Measurements from ENCODE around the gene DDO.
"Not testable (repeated sequence)": the region's sequence is repeated elsewhere in the genome, so short reads cannot be mapped to it uniquely, and the experiment has no call there.

Gene DDO

GRCh38 chr6:110368284-110368683, 47.1 kb downstream of the DDO start:
- no peak for DNase-seq (ENCODE audit: low read depth, low spot score)

DNA sequence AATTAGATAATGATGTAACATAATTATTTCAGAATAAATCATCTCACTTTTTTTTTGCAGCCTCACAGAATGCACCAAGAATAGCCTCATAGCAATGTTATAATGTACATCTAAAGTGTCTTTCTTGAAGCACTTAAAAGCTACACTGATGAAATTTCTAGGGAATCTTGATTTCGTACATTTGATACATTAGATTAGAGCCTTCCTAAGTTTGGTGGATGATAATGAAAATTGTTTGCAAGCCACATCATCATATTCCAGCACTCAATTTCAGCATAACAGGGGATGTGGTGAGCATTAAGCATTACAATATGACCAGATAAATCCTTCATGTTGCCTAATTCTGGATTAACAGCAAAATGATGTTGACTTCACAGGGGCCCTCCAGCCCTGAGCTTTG, 47.5 kb downstream of the DDO start:
- no peak for DNase-seq (ENCODE audit: low read depth, low spot score)

DNA sequence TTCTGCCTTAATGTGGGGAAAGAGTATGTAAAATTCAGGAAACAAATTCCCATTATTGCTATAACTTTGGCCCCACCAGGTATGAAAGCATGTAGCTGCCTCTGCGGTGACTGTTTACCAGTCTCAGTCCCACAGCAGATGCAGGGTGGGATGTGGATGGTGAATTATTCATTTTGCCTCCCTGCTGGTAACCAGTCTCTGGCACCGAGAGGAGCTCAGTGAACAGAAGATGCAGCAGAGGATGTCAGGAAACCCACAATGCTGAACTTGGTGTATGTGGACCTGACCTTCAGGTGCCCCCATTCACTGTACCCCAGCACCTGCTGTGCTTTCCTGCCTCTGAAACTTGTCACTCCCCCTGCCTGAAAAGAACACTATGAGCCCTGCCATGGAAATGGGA, 48.4 kb downstream of the DDO start:
- DNase-seq (ENCODE audit: low read depth, low spot score) = no peak

DNA sequence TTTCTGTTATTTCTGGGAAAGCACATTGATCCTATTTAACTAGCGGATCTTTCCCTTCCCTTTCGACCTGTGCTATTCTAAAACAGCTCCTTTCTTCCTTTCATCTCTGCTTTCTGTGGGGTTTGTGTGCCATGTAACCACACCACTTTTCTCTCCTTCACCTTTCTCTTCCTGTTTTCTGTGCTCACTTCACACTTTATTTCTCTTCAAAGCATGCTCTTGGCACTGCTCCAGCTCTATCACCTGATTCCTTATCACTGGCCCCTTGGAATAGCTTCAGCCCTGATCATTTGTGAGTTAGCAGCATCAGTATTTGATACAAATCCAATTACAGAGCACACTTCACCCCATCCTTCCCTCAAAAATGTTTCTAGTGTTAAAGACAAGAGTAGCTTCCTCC, 49.1 kb downstream of the DDO start:
- DNase-seq (ENCODE audit: low read depth, low spot score) = no peak

- no peak for DNase-seq (ENCODE audit: low read depth, low spot score)
Measured at GRCh38 chr6:110364364-110365105, 50.8 kb downstream of the DDO start.

GRCh38 chr6:110363748-110364147, 51.6 kb downstream of the DDO start:
- no peak for DNase-seq (ENCODE audit: low read depth, low spot score)

DNA sequence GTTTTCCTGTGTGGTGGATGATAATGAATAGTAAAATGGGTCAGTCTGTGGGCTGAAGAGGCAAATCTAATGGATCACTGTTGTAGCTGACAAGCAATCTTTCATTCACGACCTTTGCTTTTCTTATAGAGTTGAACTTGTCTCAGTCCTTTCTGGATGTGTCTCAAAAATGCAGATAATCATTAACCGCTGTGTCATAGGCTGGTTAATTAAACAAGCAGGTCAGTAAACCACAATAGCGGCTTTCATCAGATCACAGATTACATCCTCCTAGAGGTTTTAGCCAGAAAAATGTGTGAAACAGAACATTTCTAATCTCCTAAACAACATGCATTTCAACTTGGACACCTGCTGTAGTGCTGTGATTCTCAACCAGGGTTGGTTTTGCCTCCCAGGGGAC, 54.7 kb downstream of the DDO start:
- no peak for DNase-seq (ENCODE audit: low read depth, low spot score)

GRCh38 chr6:110359556-110359955, 55.8 kb downstream of the DDO start:
- no peak for DNase-seq (ENCODE audit: low read depth, low spot score)

- DNase-seq (ENCODE audit: low read depth, low spot score) = no peak
Measured at GRCh38 chr6:110358553-110359160, 56.7 kb downstream of the DDO start.

DNA sequence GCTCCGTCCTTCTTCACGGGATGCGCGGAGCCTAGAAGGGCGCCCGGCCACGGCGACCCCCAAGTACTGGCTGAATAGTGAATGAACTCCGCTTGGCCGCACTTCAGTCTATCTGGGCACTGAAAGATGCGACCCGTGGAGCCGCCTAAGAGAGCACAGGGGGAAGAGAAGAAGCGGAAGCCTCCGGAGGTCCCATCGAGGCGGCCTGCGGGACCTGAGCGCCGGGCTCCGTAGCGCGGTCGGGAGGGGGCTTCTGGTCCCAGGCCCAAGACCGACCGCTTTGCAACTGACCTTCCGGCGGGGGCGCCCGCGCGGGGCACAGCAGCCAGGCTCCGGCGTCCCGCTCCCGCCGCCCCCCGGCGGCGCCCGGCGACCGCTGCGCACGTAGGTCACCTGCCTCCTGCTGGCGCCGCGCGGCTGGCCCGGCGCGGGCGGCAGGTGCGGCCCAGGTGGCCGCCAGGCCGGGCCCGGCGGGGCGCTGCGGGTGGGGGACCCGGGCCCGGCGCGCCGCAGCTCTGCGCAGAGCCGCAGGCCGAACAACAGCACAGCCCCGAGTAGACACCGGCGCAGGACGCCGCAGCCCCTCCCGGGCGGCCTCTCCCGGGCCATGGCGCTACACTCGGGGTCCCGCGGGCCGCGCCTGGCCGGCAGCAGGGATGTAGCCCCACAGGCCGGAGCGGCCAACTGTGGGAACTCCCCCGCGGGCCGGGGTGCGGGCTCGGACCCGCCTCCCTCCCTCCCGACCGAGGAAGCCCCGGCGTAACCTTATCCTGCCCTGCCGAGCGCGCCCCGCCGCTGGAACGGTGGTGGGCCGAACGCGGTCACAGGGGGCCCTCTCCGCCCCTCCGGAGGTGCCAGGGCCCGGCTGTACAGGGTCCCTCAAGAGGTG, 57.5 kb downstream of the DDO start, which contains the start of gene METTL24:
TSS of gene METTL24 (minus strand) at position 686 of the 889 bp plus-strand sequence. CDS start at position 609, 77 bp downstream.
- no peak for DNase-seq (ENCODE audit: low read depth, low spot score)

DNA sequence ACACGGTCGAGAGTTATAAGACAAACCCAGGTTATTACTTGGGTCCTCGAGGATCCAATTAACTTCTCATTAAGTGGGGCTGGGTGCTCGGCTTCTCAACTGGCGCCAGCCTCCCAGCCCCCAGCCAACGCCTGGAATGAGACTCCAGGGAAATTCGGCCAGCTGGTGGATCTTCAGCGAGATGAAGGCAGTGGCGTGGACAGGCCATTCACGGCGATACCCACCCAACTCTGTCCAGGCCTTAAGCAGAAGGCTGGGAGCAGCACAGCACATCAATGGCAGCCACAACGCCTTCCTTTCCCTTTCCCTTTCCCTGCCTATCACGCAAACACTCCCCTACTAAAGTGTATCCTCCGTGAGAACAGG, 58.1 kb downstream of the DDO start:
- DNase-seq (ENCODE audit: low read depth, low spot score) = no peak

- DNase-seq (ENCODE audit: low read depth, low spot score) = no peak
Measured at GRCh38 chr6:110356778-110357177, 58.6 kb downstream of the DDO start.

DNA sequence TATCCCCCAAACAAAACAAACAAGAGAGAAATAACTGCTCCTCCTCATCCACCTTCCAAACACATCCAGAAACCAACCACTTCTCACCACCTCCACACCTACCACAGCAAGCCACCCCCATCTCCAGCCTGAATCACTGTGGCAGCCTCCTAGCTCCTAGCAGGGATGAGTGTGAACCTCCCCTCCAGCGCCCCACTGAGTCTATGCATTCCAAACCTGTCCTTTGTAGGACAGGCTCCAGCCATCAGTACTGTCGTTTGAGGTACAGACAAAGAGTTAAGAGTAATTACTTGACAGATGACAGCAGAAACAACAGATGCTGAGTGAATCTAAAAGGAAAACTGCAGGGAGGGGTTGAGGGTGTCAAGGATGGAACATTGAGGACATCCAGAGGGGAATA, 59.6 kb downstream of the DDO start:
- no peak for DNase-seq (ENCODE audit: low read depth, low spot score)

- no peak for DNase-seq (ENCODE audit: low read depth, low spot score)
Measured at GRCh38 chr6:110355022-110355421, 60.4 kb downstream of the DDO start.

- no peak for DNase-seq (ENCODE audit: low read depth, low spot score)
Measured at GRCh38 chr6:110354153-110354552, 61.2 kb downstream of the DDO start.

- no peak for DNase-seq (ENCODE audit: low read depth, low spot score)
Measured at GRCh38 chr6:110353457-110354001, 61.8 kb downstream of the DDO start.

DNA sequence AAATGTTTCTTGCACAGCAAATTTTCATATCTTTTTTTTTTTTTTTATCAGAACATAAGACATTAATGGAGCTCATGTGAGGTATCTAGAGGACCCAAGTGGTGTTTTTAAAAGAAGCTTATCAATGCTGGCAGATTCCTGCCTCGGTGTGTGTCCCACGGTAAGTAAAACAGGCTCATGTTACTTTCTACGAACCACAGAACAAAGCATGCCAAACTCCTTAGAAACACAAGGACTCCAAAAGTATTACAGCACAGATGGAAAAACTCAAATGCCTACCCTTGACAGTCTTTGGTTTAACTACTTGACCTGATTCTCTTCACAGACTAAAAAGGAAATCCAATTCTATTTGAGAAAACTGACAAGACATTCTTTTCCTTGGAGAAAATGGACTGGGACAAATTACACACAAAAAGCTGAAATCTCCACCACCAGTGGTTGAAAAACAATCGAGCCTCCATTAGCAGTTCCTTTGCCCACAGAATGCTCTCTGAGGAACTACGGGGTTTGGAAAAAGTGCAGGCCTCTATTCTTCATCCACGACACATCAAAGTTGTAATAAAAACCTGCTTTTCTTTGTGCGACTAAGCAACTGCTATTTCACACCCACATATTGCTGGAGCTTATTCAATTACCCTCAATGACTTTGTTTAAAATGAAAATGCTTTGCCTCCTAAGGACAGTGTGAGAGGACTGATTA, 62.7 kb downstream of the DDO start:
- DNase-seq (ENCODE audit: low read depth, low spot score) = no peak

DNA sequence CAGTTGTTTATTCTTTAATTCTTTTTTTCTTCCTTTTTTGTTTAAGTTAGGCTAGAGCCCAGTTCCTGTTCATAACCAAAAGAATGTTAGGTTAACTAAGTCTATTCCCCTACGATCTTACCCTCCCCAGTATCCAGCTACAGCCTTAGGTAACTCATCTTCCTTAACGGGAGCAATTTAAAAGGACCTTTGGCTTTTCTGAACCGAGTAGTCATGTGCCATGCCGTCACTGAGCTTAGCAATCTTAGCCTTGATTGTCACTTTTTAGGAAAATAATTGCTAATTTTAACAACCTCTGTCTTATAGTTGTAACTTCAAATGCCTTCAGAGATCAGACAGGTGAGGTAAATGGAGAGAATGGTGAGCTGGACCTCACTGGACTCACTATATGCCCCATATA, 63.4 kb downstream of the DDO start:
- DNase-seq (ENCODE audit: low read depth, low spot score) = no peak

- no peak for DNase-seq (ENCODE audit: low read depth, low spot score)
Measured at GRCh38 chr6:110351546-110351945, 63.8 kb downstream of the DDO start.

- DNase-seq (ENCODE audit: low read depth, low spot score) = not testable (repeated sequence)
Measured at GRCh38 chr6:110350593-110350992, 64.8 kb downstream of the DDO start.

DNA sequence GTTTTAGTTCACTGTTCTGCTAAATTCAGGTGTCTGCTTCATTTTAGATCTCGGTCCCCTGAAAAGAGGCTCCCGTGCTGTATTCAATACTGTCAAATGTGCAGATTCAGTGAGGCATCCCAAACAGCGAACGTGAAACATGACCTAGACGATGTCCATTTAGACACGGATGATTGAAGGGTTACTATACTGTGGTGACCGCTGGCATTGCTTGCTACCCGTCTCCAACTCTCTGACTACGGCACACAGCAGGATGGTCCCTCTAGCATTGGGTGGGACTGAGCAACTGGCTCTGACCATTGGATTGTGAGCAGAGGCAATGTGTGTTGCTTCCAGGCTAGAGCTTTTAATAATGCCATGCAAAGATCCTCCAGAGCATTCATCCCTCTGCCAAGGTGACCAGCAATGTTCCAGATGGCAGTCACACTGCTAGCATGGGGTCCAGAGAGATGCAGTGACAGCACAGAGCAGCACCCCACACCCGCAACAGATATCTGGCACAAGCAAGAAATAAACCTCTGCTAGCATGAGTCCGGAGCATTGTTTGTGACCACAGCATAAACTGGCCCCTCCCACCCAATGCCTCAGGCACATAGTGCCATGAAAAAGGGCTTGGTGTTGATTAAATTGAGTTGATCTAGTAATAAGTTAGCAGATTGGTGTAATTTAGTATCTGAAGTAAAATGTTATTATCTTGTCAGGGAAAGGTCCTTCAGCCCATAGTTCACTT, 66.2 kb downstream of the DDO start:
- no peak for DNase-seq (ENCODE audit: low read depth, low spot score)
